HG03066 (cell line): ENCODE data around the gene OR1J4.
"Not testable (repeated sequence)": the region's sequence is repeated elsewhere in the genome, so short reads cannot be mapped to it uniquely, and the experiment has no call there.

Source experiments
- ATAC-seq: cut with Tn5 transposase; IDR thresholded peaks from one replicate; pipeline ENCODE4 v1.9.1; 2021; ENCODE audit warnings: low read depth; ENCODE audit not compliant: unreplicated experiment

The OR1J4 gene, protein sequence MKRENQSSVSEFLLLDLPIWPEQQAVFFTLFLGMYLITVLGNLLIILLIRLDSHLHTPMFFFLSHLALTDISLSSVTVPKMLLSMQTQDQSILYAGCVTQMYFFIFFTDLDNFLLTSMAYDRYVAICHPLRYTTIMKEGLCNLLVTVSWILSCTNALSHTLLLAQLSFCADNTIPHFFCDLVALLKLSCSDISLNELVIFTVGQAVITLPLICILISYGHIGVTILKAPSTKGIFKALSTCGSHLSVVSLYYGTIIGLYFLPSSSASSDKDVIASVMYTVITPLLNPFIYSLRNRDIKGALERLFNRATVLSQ

DNA sequence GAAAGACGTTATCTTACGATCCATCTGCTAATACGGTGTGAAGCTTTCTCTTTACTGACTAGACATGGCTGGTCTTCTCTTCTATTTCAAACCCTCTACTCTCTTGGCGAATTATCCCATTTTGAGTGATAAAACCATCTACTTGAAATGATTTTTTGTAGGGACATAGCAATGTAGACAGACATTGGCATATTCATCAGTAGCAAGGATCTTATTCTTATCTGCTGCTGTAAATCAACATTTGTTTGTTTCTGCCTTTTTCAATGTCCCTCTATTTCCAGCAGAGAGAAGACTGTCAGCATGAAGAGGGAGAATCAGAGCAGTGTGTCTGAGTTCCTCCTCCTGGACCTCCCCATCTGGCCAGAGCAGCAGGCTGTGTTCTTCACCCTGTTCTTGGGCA is at the start of gene OR1J4:
TSS of gene OR1J4 (plus strand) at position 301 of the 400 bp plus-strand sequence. CDS start at position 301, 0 bp downstream.
- no peak for ATAC-seq

DNA sequence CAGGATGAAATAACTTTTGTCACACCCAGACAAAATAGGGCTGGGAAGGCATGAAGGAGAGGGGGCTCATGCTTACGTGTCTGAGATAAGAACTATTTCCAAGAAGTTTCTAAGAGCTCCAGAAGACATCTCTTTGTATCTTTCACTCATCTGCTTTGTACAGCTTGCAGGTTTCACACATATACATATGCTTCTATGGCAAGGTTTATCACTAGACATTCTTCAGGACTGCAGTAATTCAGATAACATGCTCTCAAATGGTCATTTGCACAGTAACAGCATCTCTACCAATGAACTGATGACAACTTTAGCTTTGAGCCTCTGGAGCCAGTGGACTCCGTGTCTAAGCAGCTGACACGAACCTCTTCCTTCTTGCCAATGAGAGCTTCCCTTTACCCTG is 44.4 kb upstream of the OR1J4 start:
- no peak for ATAC-seq

DNA sequence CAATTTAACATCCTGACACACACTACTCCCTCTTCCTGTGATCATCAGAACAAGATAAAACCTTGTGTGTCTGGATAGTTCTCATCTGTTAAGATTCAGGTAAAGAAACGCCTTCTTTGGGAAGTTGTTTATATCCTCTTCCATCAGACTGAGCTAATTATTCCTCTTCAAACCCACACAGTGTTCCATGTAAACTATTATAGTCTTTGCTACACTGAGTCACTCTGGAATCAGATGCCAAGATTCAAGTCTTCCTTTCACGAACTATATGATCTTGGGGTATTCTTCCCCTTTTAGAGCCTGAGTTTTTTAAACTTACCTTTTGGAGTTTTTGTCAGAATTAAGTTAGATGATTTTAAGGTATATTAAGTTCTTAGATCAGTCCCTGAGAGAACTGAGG is 43.2 kb upstream of the OR1J4 start:
- ATAC-seq: no peak

DNA sequence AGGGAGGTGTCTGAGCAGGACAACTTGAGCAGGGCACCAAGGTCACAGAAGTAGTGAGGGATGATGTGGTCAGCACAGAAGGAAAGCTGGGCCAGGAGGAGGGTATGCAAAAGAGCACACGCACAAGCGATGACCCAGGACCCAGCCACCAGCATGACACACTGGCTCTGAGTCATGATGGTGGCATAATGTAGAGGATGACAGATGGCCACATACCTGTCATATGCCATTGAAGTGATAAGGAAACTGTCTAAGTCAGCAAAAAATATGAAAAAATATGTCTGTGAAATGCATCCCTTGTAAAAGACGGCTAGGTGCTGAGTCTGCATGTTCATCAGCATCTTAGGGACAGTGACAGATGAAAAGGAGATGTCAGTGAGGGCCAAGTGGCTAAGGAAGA is 41.6 kb upstream of the OR1J4 start:
- no peak for ATAC-seq

DNA sequence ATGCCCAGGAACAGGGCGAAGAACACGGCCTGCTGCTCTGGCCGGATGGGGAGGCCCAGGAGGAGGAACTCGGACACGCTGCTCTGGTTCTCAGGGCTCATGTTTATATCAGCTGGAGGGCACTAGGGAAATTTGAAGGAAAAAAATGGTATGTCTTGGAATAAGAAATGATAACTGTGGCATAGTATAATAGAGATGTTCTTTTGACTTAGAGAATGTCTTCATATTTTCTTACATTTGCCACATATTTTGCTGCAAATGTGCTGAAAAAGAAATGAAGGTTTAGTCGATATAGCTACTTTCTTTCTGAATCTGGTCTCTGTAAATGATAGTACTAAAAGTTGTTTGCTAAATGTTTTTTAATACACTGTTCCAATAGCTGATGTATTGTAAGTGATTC is 41.1 kb upstream of the OR1J4 start, which contains the start of gene OR1J1:
TSS of gene OR1J1 (minus strand) at position 101 of the 400 bp plus-strand sequence. CDS start at position 101, 0 bp downstream.
- no peak for ATAC-seq

GRCh38 chr9:122479062-122479461 is 39.9 kb upstream of the OR1J4 start:
- ATAC-seq: no peak

DNA sequence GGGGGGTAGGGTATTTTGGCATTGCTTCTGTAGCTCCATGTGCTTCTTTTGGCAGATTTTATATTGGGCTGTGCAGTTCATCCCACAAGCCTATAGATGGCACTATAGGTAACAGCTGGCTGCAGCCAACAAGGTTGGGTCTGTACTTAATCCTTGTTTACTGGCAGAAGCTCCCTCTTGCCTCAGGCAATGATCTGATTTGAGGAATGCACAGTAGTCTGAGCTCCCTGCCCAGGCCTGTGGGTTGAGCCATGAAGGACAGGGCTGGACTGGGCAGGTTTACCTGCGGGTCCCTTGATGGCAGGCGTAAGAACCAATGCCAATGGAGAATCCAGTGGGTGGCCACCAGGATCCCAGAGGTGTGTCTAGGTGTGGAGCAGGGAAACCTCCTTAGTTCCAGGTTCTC is 20.1 kb upstream of the OR1J4 start:
- no peak for ATAC-seq

DNA sequence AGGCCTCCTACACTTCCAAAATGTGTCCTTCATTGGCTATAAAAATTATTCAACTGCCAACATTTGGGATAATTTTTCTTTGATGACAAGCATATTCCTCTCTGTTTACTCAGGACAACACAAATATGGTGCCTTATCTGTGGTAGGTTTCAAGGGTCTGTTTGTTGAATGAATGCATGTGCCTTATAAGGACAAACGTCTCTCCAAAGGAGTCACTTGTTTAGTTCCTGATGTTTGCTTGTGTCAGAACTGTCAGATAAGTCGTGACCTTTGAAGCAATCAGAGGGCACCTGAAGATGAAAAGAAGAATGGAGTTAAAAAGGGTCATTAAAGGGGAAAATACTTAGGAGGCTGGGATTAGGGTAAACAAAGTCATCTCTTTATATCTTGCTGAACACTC is 12.0 kb upstream of the OR1J4 start:
- no peak for ATAC-seq

- ATAC-seq: no peak
Measured at GRCh38 chr9:122510502-122510901, 8.4 kb upstream of the OR1J4 start, which contains the start of gene OR1J2. Gene OR1J2 (plus strand): TSS chr9:122510802. CDS start chr9:122510802, 0 bp downstream.

GRCh38 chr9:122518226-122518625 is 715 bp upstream of the OR1J4 start:
- no peak for ATAC-seq

- ATAC-seq: no peak
Measured at GRCh38 chr9:122519376-122519775, 435 bp downstream of the OR1J4 start.

GRCh38 chr9:122526602-122527001 is 7.7 kb downstream of the OR1J4 start:
- no peak for ATAC-seq

DNA sequence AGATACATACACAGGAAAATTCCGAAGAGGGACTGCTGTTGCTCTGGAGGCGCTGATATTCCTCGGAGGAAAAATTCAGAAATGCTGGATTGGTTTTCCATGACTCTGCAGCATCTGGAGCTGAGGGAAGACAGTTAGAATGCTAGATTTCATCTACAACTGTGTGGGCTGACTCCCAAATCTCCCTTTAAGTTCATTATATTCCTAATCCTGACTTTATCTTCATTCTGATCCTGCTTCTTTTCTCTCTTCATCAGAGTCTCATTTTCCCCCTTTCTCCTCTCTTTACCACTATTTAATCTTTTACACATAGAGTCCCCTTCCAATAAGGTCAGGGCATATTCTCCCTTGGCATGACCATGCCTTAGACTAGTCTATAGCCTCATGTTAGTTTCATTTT is 8.3 kb downstream of the OR1J4 start, which contains the start of gene OR1N1:
TSS of gene OR1N1 (minus strand) at position 101 of the 400 bp plus-strand sequence. CDS start at position 101, 0 bp downstream.
- no peak for ATAC-seq

DNA sequence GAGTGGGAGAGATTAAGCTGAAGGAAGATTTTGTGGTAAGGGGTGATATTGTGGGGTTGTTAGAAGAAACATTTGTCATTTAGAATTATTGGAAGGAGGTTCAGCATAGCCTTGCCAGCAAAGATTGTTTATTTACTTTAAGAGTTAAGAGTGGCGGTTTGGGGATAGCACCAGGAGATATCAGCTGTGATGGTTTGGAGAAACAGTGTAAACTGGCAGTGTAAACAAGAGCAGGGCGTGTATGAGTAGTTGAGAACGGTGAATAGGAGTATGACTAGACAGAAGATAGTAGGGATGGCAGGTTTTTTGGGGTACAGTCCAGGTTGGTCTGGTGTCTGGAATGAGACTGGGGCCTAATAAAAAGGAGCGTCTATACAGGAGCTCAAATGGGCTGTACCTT is 12.2 kb downstream of the OR1J4 start:
- not testable (repeated sequence) for ATAC-seq

- ATAC-seq: no peak
Measured at GRCh38 chr9:122536134-122536533, 17.2 kb downstream of the OR1J4 start.

DNA sequence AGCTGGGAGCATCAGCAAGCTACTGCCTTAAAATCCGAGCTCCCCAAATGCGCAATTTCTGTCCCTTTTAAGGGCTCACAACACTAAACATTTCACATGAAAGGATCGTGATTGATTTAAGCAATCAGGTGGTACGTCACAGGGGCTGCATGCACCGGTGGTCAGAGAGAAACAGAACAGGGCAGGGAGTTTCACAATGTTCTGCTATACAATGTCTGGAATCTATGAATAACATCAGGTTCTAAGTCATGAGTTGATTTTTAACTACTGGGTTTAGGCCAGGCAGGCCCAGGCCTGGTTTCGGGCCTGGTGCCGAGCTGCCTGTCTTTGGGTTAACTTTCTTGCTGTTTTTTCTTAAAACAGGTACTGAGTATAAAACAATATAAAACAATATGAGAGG is 18.1 kb downstream of the OR1J4 start:
- ATAC-seq: not testable (repeated sequence)

DNA sequence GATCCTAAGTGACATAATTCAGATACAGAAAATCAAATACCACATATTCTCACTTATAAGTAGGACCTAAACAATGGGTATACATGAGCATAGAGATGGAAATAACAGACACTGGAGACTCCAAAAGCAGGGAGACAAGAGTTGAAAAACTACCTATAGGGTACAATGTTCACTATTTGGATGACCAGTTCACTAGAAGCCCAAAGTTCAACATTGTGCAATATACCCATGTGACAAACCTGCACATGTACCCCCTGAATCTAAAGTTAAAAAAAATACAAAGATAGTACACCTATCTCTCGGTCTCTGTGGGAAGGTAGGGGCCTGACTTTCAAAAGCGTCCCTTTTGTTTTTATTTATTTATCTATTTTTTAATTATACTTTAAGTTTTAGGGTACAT is 19.8 kb downstream of the OR1J4 start:
- no peak for ATAC-seq

GRCh38 chr9:122546196-122546595 is 27.3 kb downstream of the OR1J4 start:
- ATAC-seq: no peak

DNA sequence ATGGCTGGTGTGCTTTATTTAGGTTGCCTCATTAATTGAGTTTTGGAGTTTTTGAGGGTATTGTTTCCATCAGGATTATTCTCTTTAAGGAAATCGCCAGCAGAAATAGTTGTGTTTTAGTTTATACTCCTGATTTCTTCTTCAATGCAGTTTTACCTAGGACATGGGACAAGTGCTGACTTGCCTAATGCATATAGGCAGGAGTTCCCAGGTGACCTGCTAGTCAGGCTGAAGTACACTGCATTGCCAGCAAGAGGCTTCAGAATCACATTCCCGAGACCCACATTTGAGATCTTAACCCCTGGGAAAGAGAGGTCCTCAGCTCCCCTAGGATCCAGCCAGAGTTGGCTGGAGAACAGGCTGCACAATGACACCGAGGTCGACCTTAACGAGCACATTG is 32.4 kb downstream of the OR1J4 start:
- no peak for ATAC-seq

DNA sequence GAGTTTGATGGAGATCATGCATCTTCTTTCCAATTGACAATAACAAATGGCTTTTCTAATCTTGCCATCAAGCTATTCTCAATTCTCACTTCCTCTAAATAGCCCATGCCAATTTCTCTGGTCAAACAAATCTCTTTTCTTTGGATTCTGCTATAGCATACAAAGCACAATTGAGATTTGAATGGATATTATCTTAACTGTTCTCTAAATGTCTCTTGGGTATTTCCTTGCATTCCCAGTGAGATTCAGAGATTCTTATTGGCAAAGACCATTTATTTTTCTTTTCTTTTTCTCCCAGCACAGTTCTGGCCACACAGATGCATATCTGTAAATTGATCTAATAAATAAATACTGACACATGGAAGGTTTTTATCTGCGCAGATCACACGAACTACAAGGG is 33.9 kb downstream of the OR1J4 start, which contains the start of gene OR1N2:
TSS of gene OR1N2 (plus strand) at position 301 of the 400 bp plus-strand sequence. CDS start 100 bp downstream, outside the sequence.
- no peak for ATAC-seq

GRCh38 chr9:122561446-122561845 is 42.5 kb downstream of the OR1J4 start:
- no peak for ATAC-seq

GRCh38 chr9:122562134-122562760 is 43.3 kb downstream of the OR1J4 start:
- no peak for ATAC-seq
